Ramos (cell line): Measurements from ENCODE around the gene ASRGL1.
"Not testable (repeated sequence)": the region's sequence is repeated elsewhere in the genome, so short reads cannot be mapped to it uniquely, and the experiment has no call there.

Source experiments
- in situ Hi-C: fragments of 300-500 bp; cut with MboI; formaldehyde crosslinking; loops from one replicate; pipeline ENCODE4 v1.14.3; 2022; ENCODE audit warnings: low sequenced_read_pairs; ENCODE audit not compliant: unreplicated experiment

ASRGL1 gene

DNA sequence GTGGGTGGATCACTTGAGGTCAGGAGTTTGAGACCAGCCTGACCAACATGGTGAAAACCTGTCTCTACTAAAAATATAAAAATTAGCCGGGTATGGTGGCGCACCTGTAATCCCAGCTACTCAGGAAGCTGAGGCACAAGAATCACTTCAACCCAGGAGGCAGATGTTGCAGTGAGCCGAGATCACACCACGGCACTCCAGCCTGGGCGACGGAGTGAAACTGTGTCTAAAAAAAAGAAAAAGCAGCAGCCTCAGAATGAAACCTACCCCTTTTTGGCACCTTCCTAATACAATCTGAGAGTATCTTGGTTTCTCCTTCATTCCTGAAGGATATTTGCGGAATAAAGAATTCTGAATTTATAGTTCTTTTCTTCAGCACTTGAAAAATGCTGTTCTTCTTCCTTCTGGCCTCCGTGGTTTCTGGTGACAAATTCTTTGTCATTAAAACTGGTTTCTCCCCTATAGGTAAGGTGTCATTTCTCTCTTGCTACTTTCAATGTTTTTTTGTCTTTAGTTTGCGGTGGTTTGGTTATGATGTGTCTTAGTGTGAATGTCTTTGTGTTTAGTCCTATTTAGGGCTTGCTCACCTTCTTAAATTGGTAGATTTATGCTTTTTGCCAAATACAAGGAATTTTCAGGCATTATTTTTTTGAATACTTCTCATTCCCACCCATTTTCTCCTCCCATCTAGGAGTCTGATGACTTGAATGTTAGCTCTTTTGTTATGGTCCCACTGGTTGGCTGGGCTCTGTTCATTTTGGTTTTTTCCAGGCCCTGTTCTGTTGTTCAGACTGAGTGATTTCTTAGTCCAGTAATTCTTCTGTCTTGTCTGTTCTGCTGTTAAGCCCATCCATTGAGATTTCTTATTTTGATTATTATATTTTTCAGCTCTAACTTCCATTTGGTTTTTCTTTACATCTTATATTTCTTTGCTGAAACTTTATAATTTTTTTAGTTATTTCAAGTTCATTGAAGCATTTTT lies 15.4 kb downstream of the ASRGL1 start:
- in situ Hi-C loops = no loop called here

- in situ Hi-C loops = no loop called here
Measured at GRCh38 chr11:62353841-62354240, 16.6 kb downstream of the ASRGL1 start.

GRCh38 chr11:62358273-62358672 lies 21.0 kb downstream of the ASRGL1 start:
- in situ Hi-C loops = no loop called here

- in situ Hi-C loops = no loop called here
Measured at GRCh38 chr11:62359475-62359874, 22.2 kb downstream of the ASRGL1 start.

DNA sequence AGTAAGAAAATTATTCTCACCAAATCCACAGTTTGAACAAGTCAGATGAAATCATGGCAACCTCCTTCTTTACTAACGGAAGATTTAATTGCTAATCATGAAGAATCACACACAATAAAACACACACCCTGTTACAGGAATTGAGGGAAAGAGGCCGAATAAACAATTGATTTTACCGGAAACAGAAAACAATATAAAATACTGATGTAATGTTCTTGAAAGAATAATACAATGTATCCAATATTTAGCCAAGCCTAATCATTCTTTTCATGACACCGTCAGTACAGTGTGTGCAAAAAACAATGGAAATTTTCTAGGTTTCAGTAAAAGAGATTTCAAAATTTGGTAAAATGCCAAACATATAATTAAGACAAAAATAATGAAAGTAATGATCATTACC lies 23.4 kb downstream of the ASRGL1 start:
- in situ Hi-C loops = no loop called here

- in situ Hi-C loops = not testable (repeated sequence)
Measured at GRCh38 chr11:62368861-62369477, 31.7 kb downstream of the ASRGL1 start.

DNA sequence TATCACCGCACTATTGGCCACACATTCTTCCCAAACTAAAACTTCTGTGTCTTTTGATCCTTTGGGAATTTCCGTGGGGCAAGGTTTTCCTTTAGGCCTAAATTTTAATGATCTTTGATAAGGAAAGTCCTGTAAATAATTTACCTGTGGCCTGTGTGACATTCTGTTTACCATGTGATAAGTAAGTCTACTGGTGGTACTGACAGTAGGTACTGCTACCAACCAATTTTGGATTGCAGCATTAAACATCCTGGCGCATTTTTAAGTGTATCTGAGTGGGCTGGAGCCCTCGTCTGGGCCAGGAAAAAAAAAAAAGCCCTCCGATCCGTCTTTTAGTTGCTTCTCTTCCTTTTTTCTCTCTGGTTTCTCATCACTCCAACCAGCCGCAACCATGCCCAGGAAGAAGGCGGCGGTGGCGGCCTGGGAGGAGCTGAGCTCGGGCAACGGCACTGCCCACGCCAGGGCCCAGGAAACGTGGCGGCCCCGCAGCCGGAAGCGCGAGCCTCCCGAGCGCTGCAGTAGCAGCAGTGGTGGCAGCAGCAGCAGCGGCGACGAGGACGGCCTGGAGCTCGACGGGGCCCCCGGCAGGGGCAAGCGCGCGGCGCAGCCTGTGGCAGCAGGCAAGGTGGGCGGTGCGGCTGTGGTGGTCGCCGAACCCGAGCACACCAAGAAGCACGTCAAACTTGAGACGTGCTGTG lies 33.6 kb downstream of the ASRGL1 start:
- in situ Hi-C loops = no loop called here

DNA sequence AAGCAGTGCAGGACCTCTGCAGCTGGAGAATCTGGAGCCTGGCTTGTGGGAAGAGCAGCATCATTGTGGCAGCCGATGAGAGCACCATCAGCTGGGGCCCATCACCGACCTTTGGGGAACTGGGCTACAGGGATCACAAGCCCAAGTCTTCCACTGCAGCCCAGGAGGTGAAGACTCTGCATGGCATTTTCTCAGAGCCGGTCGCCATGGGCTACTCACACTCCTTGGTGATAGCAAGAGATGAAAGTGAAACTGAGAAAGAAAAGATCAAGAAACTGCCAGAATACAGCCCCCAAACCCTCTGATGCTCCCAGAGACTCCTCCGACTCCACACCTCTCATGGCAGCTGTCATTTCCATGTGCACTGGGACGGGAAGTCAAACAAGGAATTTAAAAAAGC lies 35.6 kb downstream of the ASRGL1 start:
- in situ Hi-C loops = no loop called here

DNA sequence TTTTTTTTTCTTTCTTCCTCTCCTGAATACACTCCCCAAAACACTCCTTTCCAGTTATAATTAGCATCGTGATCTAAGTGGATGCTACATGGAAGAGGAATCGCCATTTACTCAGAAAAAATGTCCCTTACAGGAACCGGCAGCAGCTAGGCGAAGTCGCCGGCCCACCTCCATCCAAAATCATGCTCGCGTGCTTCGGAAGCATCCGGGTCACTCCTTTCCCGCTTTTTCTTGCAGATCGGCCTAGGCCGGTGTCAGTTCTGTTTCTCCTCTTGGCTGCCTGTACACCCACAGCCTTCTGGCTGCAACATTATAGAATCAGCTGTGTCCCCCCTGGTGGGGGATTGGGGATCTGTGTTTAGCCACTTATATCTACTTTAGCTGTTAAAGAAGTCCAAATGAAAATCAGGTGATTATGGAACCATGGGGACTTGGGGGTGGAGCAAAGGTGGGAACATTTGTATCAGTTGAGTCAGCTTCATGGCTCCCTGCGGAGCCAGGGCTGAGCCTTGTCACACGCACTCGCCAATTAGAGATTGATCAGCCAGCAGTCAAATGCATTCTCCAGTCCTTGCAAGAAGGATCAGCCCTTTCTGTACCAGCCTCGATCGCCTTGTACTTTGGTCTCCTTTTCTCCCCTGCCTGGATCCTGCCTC lies 36.3 kb downstream of the ASRGL1 start:
- in situ Hi-C loops = no loop called here

DNA sequence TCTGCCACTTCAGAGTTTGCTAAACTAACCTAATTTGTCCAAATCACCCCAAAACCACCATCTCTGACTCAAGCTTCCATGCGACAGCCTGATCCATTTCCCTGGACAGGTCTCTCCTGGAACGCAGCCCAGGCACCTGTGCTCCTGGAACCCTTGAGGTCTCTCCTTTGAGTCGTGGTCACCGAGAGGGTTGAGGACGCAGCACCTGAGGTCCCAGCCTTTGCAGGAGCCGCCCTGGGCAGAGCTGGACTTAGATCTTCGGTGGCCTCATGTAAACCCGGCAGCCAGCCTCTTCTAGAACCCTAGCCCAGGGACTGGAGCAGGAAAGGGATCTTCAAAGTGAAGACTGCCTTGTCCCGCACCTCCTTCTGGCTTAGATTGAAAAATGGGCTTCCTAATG lies 37.6 kb downstream of the ASRGL1 start:
- in situ Hi-C loops = no loop called here

DNA sequence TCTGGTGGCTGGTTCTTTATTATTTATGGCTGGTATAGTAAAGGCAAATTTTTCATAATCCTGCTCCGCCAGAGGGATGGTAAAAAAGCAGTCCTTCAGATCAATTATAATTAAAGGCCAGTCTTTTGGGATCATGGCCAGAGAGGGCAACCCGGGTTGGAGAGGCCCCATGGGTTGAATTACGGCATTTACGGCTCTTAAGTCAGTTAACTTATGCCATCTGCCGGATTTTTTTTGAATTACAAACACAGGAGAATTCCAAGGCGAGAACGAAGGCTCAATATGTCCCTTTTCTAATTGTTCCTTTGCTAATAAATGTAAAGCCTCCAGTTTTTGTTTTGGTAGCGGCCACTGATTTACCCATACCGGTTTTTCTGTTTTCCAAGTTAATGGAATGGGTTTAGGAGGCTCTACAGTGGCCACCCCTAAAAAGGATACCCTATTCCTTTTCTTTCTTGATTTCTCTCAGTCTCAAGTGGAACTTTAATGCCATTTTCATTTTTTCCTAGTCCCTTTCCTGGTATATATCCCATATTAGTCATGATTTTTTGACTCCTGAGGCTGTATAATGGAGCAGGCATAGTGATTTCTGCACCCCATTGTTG lies 41.3 kb downstream of the ASRGL1 start:
- in situ Hi-C loops = not testable (repeated sequence)

DNA sequence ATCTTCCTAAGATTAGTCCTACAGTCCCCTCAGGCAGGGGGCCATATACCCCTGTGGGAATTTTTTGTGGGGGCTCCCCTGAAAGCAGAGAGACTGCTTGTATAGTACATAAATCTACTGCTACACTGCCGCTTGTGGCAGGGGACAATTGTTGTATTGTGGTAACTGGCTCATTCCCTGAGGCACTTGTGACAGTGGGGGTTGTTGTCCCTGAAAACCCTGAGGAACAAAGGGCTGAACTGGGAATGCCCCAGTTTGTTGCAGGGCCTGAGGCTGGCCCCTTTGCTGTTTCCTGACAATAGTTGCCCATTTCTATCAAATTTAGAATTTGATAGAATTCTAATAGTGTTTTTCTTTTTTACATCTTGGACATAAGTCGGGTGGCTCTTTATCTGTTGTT lies 42.3 kb downstream of the ASRGL1 start:
- in situ Hi-C loops = not testable (repeated sequence)

DNA sequence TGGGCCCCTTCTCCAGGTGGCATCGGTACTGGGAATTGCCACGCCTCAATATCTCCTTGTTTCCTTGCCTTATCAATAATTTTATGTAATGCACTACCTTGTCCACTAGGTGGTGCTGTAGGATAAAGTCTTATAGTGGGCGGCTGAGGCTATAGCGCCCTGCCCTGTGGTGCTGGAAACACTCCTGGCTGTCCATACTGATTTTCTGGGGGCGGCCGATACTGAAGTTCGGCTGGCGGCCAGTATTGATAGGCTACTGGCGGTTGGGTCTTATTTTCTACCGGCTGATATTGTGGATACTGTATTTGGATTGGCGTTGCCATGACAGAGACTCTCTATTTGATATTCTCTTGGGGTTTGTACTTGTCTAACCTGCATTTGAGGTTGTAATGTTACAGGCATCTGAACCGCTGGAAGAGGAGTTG lies 43.6 kb downstream of the ASRGL1 start:
- in situ Hi-C loops = not testable (repeated sequence)

DNA sequence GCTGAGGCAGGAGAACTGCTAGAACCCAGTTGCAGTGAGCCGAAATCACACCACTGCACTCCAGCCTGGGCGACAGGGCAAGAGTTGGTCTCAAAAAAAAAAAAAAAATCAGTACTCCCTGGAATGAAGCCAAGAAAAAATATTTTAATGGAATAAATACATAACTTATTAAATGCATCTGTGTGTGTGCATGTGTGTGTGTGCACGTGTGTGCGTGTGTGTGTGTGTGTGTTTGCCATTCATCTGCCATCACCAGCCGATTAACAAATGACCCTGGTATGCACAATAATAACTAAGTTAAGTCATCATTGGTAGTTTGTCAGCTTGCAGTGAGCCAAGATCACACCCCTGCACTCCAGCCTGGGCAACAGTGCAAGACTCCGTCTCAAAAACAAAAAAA lies 46.6 kb downstream of the ASRGL1 start:
- in situ Hi-C loops = no loop called here

- in situ Hi-C loops = not testable (repeated sequence)
Measured at GRCh38 chr11:62386083-62386482, 48.8 kb downstream of the ASRGL1 start.

GRCh38 chr11:62387381-62387780 lies 50.1 kb downstream of the ASRGL1 start:
- in situ Hi-C loops = no loop called here

DNA sequence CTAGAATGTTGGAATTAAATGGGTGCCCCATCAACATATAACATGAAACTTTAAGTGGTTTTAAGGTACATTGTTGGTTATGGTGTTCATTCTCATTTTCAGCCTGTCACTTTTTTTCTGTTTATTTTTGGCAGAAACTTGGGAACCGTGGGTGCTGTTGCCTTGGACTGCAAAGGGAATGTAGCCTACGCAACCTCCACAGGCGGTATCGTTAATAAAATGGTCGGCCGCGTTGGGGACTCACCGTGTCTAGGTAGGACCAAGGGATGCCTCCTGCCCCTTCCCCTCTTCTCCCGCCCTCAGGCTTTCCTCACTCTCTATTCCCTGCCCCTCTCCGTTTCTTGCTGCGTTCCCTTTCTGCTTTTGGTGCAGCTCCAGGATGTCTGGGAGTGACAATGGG lies 51.8 kb downstream of the ASRGL1 start:
- in situ Hi-C loops = no loop called here

- in situ Hi-C loops = loop anchor here (10.0 kb wide), 1 partner anchor 305 kb away; no protein-coding TSS in a partner anchor
Measured at GRCh38 chr11:62390237-62390636, 53.0 kb downstream of the ASRGL1 start.

- in situ Hi-C loops = loop anchor here (10.0 kb wide), 1 partner anchor 304 kb away; no protein-coding TSS in a partner anchor
Measured at GRCh38 chr11:62390722-62391121, 53.5 kb downstream of the ASRGL1 start.
